ENCODE measurements around the gene VAV3.

- TF ChIP-seq CTCF (IDR thresholded peaks at IDR 0.05) (no peak), POLR2A (IDR thresholded peaks at IDR 0.05) (no peak)
Observed at GRCh38 chr1:107787299-107787698, 177.7 kb downstream of the VAV3 start.

All from body of pancreas (tissue), 4 donors.